HS-5 (cell line): ENCODE data around the gene GABRB1.

ENCODE experiments used
- DNase-seq: peaks from one replicate; pipeline ENCODE4 v3.0.0-alpha.2; 2012; ENCODE audit warnings: low read depth

GABRB1 gene

DNA sequence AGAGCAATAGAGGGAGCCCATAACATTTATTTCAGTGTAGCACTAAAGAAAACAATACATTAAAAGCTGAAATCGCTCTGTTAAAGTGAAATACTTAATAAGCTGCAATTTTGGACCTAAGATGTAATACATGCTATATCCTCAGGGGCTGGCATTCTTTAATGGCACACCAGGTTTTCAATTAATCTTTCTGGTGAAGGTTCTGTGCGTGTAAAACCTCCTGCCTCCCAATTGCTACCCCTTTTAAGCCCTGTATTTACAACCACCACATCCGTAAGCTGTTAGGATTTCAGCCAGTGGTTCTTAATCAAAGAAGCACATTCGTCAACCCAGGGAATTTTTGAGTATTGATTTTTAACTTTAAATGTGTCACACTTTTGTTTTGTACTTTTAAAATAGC lies 439.7 kb downstream of the GABRB1 start:
- no peak for DNase-seq

DNA sequence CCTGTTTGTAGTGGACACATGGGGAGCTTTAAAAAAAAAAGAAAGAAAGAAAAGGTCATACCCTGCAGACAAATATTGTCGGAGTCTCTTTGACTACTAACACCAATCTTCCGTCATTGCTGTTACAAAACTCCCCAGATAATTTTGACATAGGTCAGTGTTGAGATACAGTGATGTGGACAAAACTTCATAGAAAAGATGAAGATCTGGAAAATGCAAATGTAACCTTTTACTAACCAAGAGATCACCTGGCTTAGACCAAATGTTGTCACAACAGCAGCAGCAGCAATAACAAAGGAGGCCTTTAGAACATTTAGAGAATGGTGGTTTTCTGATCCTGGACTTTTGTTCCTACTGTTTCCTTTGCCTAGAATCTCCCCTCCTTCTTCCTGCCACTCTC lies 440.2 kb downstream of the GABRB1 start:
- DNase-seq, result no peak

- no peak for DNase-seq
Measured at GRCh38 chr4:47473141-47473750, 441.9 kb downstream of the GABRB1 start.

DNA sequence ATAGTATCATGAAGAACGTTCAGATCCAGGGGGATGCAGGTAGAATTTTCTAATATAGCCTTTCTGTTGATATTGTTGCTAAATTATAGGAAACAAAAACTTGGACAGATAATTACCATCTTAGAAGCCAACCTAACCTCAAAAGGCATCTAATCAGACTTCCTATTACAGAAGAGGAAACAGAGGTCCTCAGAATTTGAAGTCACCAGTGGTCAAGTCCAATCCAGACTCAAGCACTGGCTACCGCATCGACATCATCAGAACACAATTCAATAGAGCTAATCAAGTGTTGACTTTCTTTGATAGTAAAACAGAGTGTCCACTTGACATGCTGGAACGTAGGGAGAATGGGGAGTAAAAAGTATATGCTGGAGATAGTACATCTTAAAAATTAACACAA lies 443.4 kb downstream of the GABRB1 start:
- DNase-seq, result no peak

GRCh38 chr4:47475411-47475810 lies 444.0 kb downstream of the GABRB1 start:
- DNase-seq, result no peak
